Right hindlimb (tissue), 1 donor: ENCODE data around the gene SFSWAP.
"Not testable (repeated sequence)": the region's sequence is repeated elsewhere in the genome, so short reads cannot be mapped to it uniquely, and the experiment has no call there.

Source experiments
- DNase-seq: peaks from one replicate; pipeline ENCODE4 v3.0.0-alpha.2; 2018

Gene SFSWAP

DNA sequence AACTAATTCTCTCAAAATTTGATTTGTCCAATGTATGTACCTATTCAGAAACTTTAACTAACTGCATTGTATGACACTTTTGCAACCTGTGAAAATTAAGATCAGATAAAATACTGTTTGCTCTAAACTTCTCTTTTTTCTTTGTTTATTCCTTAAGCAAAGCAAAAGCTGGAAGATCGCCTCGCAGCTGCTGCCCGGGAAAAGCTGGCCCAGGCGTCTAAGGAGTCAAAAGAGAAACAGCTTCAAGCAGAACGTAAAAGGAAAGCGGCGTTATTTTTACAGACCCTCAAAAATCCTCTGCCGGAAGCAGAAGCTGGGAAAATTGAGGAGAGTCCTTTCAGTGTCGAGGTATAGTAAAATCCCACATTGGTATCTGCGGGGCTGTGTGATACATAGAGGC is 55.1 kb downstream of the SFSWAP start:
- no peak for DNase-seq

- no peak for DNase-seq
Observed at GRCh38 chr12:131766382-131767107, 55.7 kb downstream of the SFSWAP start.

DNA sequence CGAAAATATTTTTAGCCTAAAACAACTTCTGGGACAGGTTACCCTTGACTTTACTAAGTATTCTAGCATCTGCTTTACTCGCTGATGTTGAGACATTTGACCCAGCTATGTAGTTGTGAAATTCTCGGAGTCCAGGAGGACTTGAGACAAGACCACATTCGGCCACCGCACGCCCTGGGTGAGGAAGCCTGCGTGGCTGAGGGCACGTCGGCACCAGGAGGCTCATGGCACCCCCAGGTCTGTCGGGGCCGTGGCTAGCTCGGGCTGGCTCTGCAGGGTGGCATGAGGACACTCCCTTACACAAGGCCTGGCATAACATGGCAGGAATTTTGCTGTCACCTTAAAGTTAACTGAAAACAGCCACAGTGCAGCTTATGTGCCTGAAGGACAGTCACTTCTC is 59.2 kb downstream of the SFSWAP start:
- no peak for DNase-seq

- DNase-seq = no peak
Observed at GRCh38 chr12:131771965-131772364, 61.1 kb downstream of the SFSWAP start.

- no peak for DNase-seq
Observed at GRCh38 chr12:131773582-131774221, 62.8 kb downstream of the SFSWAP start.

- no peak for DNase-seq
Observed at GRCh38 chr12:131774576-131775391, 63.9 kb downstream of the SFSWAP start.

GRCh38 chr12:131775392-131776236 is 64.7 kb downstream of the SFSWAP start:
- DNase-seq = no peak

DNA sequence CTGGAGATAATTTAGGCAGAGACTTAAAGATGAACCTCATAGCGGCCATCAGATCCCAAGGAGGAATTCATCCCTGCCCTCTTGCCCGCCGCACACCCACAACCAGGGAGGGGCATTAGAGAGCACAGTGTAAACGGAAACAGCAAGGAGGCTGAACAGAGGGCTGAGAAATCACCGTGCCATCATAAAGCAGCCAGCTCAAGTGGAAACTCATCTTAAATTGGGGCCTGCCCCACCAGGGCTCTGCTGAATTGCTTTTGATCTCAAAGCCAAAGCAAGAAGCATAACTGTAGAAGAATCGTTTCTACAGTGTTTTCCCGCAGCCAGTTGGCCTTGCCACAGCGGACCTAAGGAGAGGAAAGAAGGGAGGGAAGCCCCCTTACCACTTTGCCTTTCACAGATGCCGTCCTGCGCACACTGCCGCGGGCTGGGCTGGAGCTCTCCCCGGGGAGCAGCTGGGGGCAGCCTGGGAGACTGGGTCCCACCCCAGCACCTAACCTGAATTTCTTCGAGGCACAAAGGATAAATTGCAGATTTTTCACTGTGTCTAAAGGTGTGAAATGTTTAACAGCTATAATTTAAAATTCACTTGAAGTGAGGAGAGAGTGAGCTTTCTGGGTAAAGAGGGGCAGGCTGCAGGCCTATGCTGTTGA is 65.5 kb downstream of the SFSWAP start:
- DNase-seq = no peak

DNA sequence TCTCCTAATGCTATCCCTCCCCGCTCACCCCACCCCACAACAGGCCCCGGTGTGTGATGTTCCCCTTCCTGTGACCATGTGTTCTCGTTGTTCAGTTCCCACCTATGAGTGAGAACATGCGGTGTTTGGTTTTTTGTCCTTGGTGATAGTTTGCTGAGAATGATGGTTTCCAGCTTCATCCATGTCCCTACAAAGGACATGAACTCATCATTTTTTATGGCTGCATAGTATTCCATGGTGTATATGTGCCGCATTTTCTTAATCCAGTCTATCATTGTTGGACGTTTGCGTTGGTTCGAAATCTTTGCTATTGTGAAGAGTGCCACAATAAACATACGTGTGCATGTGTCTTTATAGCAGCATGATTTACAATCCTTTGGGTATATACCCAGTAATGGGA is 66.4 kb downstream of the SFSWAP start:
- not testable (repeated sequence) for DNase-seq

DNA sequence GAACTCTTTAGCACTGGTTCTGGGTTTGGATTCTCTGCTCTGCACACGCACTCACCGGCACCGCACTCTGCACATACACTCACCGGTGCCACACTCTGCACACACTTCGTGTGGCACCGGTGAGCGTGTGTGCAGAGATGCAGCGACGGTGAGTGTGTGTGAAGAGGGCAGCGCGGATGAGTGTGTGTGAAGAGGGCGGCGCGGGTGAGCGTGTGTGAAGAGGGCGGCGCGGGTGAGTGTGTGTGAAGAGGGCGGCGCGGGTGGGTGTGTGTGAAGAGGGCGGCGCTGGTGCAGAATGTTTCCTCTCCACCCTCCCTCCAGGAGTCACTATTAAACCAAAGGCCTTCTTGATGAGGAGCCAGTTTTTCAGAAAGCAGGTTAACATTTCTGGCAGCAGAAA is 68.1 kb downstream of the SFSWAP start:
- DNase-seq = no peak

DNA sequence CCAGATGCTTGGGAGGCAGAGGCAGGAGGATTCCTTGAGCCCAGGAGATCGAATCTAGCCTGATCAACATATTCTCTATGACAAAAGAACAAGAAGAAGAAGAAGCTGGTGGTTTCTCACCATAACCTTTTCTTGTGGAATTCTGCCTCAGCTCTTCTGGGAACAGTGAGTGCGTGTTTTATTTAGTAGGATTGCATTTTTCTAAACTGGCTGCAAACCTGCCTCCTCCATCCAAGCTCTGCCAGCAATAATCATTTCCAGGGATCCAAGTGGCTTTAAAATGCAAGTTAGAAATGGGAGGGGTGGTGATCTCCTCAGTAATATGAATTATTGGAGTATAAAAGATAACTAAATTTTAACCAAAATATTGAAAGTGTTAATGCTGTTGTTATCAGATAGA is 71.2 kb downstream of the SFSWAP start:
- no peak for DNase-seq

- DNase-seq = no peak
Observed at GRCh38 chr12:131783915-131784541, 73.1 kb downstream of the SFSWAP start.

DNA sequence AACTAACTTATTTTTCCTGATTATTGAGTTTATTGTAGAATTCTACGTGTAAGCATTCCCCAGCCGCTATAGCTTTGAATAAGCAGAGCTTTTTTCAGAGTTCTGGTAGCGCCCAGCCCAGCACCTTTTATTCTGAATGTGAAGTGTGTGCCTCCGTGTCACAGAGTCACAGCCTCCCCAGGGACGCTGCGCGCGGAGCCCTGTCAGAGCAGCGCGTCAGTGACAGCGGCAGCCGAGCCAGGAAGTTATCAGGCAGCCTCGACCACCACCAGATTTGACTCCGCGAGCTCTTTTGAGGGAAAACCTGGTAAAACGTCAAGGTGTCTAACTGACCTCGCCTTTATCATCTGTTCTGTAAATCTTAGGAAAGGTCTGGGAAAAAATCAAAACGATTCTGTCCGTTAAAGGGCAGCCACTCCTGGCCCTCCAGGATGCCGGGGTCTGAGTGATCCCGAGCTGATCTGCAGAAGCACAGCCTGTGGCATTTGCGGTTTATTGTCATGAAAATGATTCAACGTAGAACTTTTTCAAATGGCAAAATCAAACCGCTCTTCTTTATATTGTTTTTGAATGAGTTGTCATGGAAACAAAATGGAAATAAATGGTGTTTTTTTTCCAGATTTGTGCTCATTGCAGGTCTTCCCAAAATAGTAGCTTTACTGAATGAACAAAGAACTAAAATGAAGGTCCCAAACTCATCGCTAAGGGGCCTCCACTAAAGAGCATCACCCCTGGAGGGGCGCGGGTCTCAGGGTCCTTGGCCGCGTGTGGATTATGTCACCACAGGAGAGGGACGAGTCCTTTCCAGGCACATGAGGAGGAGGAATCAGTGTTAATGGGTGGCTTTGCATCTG is 74.2 kb downstream of the SFSWAP start:
- no peak for DNase-seq

- no peak for DNase-seq
Observed at GRCh38 chr12:131785763-131786330, 75.0 kb downstream of the SFSWAP start.

DNA sequence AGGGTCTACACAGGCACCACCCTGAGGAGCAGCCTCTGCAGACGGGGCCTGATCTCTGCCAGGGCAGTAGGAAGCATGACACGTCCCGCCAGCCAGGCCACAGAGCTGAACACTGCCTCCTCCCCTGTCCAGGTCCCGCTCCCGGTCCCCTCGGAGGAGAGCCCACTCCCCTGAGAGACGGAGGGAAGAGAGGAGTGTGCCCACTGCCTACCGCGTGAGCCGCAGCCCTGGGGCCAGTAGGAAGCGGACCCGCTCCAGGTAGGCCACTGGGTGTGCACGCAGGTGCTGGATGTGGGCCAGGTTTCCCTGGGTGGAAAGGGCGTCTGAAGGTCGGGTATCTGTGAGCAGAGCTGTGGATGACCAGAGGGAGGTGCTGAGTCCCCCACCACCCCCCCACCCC is 75.4 kb downstream of the SFSWAP start:
- no peak for DNase-seq

DNA sequence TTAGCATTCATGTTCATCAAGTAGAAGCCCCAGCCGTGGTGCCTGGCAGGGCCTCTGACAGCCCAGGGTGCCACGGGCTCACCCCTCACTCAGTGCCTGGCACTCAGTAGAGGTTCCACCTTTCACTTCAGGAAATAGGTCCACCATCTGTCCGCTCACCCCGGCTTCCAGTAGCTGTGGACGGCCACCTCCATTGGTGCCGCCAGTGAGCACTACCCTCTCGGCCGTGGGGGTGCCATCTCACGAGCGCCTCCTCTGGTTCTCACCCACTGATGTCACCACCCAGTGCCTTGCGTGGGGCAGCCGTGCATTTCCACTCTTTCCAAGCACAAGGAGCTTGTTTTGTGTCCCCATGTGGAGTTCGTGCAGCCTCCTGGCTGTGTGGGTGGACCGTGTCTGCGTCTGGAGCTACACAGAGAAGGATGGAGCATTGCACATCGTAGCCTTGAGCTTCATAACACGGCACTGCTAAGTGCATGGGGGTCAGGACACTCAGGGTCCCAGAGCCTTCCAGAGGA is 76.3 kb downstream of the SFSWAP start:
- no peak for DNase-seq

- no peak for DNase-seq
Observed at GRCh38 chr12:131788070-131788469, 77.2 kb downstream of the SFSWAP start.

- DNase-seq = no peak
Observed at GRCh38 chr12:131789638-131790037, 78.7 kb downstream of the SFSWAP start.

DNA sequence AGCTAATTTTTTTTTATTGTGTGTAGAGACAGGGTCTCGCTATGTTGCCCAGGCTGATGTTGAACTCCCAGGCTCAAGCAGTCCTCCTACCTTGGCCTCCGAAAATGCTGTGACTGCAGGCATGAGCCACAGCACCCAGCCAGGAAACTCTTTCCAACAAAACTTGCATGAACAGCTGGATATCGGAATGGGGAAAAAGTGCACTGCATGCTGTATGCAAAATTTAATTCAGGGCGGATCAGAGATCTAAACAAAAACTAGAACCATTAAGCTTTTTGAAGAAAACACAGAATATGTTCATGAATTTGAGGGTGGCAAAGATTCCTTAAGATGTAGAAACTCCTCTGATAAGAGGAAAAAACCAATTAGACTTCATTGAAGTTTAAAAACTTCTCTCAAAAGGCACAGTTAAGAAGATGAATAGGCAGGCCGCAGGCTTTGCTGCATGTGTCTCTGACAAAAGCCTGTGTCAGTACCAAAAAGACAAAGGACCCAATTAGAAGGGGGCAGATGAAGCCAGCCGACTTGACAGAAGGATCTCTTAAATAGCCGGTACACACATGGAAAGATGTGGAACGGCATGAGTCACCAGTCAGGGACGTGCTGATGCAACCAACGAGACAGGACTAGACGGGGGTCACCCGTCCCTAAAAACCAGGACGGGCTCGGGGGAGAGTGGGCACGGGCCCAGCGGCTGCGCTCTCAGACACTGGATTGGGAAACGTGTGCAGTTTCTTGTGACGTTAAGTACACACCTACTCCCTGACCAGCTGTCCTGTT is 82.5 kb downstream of the SFSWAP start:
- DNase-seq = no peak
